DOHH2 (cell line): ENCODE data around the gene PODXL2.

Experiments
- H3F3A ChIP-seq: fragments of 200-600 bp; sonication (generic), shearing (Covaris generic); 2 replicates; pipeline ENCODE4 v1.6.0; 2016; ENCODE audit warnings: antibody characterized with exemption, mild to moderate bottlenecking; ENCODE audit not compliant: control insufficient read depth, insufficient read depth
- H3K27ac ChIP-seq: fragments of 200-600 bp; sonication (generic); 2 replicates; pipeline ENCODE4 v1.5.1; 2014; ENCODE audit warnings: low read depth, mild to moderate bottlenecking, low read length, moderate library complexity
- H3K27me3 ChIP-seq: fragments of 200-600 bp; sonication (generic); 2 replicates; pipeline ENCODE4 v1.6.1; 2014; ENCODE audit warnings: mild to moderate bottlenecking, low read length, mixed read lengths; ENCODE audit not compliant: control insufficient read depth
- H3K36me3 ChIP-seq: fragments of 200-600 bp; sonication (generic); 2 replicates; pipeline ENCODE4 v1.6.1; 2014; ENCODE audit warnings: mild to moderate bottlenecking, low read length, moderate library complexity, mixed read lengths; ENCODE audit not compliant: control insufficient read depth
- H3K4me1 ChIP-seq: fragments of 200-600 bp; sonication (generic); 2 replicates; pipeline ENCODE4 v1.6.1; 2014; ENCODE audit warnings: mild to moderate bottlenecking, low read length, mixed read lengths; ENCODE audit not compliant: control insufficient read depth
- H3K4me2 ChIP-seq: fragments of 200-600 bp; sonication (generic); 2 replicates; pipeline ENCODE4 v1.6.0; 2014; ENCODE audit warnings: mild to moderate bottlenecking, low read length, moderate library complexity
- H3K4me3 ChIP-seq: fragments of 200-600 bp; sonication (generic); 2 replicates; pipeline ENCODE4 v1.5.1; 2014; ENCODE audit warnings: mild to moderate bottlenecking, low read length, mixed read lengths
- H3K79me2 ChIP-seq: fragments of 200-600 bp; sonication (generic); 2 replicates; pipeline ENCODE4 v1.6.1; 2014; ENCODE audit warnings: mild to moderate bottlenecking, low read length, mixed read lengths; ENCODE audit not compliant: control insufficient read depth
- H3K9me2 ChIP-seq: fragments of 200-600 bp; sonication (generic); replicated peaks from 2 replicates; pipeline ENCODE4 v1.6.1; 2014; ENCODE audit warnings: mild to moderate bottlenecking, low read length, mixed read lengths; ENCODE audit not compliant: control insufficient read depth
- H3K9me3 ChIP-seq: fragments of 200-600 bp; sonication (generic); 2 replicates; pipeline ENCODE4 v1.6.1; 2014; ENCODE audit warnings: antibody characterized with exemption, low read length, mixed read lengths; ENCODE audit not compliant: control insufficient read depth, insufficient read depth
- H4K20me1 ChIP-seq: fragments of 200-600 bp; sonication (generic); 2 replicates; pipeline ENCODE4 v1.6.0; 2014; ENCODE audit warnings: low read depth, mild to moderate bottlenecking, antibody characterized with exemption, low read length, moderate library complexity; ENCODE audit not compliant: control insufficient read depth, insufficient read depth
- CTCF ChIP-seq: fragments of 200-600 bp; sonication (generic); IDR thresholded peaks from one replicate; pipeline ENCODE4 v1.5.1; 2014; ENCODE audit warnings: antibody characterized with exemption, mild to moderate bottlenecking, low read depth, low read length; ENCODE audit not compliant: poor library complexity, severe bottlenecking
- EZH2phosphoT487 ChIP-seq: fragments of 200-600 bp; sonication (generic); IDR thresholded peaks from 2 replicates; pipeline ENCODE4 v1.6.1; 2017; ENCODE audit warnings: borderline replicate concordance, mild to moderate bottlenecking, antibody characterized with exemption, low read length, moderate library complexity, mixed read lengths

Gene PODXL2

GRCh38 chr3:127618891-127619290 lies 10.1 kb upstream of the PODXL2 start:
- Histone ChIP-seq H3F3A (peaks cover under 1% of the 10 kb centered on the region; the same call in 1 of the 2 replicates), H3K27ac (no peak overlapping the region), H3K4me3 (no peak overlapping the region), H3K4me1 (no peaks in the 10 kb centered on the region), H3K9me3 (no peaks in the 10 kb centered on the region), H3K36me3 (peaks cover 92% of the 10 kb centered on the region), H3K79me2 (peaks cover 10% of the 10 kb centered on the region), H3K9me2 (no peaks in the 10 kb centered on the region), H3K27me3 (no peaks in the 10 kb centered on the region), H4K20me1 (peaks cover 3% of the 10 kb centered on the region; the same call in 1 of the 2 replicates), H3K4me2 (no peak overlapping the region)
- TF ChIP-seq CTCF (no peak), EZH2phosphoT487 (no peak)

- Histone ChIP-seq H3K9me3 (no peaks in the 10 kb centered on the region), H3K27me3 (no peaks in the 10 kb centered on the region), H3K27ac (no peak overlapping the region), H3K4me3 (no peak overlapping the region), H3K4me1 (peaks cover 7% of the 10 kb centered on the region), H3K36me3 (peaks cover 73% of the 10 kb centered on the region), H3K9me2 (no peaks in the 10 kb centered on the region), H3K4me2 (no peak overlapping the region), H3F3A (peaks cover 5% of the 10 kb centered on the region; the same call in 1 of the 2 replicates), H3K79me2 (no peaks in the 10 kb centered on the region), H4K20me1 (no peaks in the 10 kb centered on the region)
- no peak for TF ChIP-seq CTCF
- TF ChIP-seq EZH2phosphoT487 = no peak
These were observed 8.2 kb upstream of the PODXL2 start for GRCh38 chr3:127620637-127621375.

GRCh38 chr3:127622031-127622430 lies 7.0 kb upstream of the PODXL2 start:
- no peaks in the 10 kb centered on the region for H3K9me2 ChIP-seq
- H3K4me1 ChIP-seq = peaks cover 19% of the 10 kb centered on the region
- TF ChIP-seq EZH2phosphoT487 (no peak), CTCF (no peak)
- no peak overlapping the region for H3K27ac ChIP-seq
- no peak overlapping the region for H3K4me2 ChIP-seq
- H3K9me3 ChIP-seq = no peaks in the 10 kb centered on the region
- no peaks in the 10 kb centered on the region for H3K79me2 ChIP-seq
- peaks cover 61% of the 10 kb centered on the region for H3K36me3 ChIP-seq
- H3K27me3 ChIP-seq = no peaks in the 10 kb centered on the region
- H3K4me3 ChIP-seq = no peak overlapping the region
- H4K20me1 ChIP-seq = no peaks in the 10 kb centered on the region
- H3F3A ChIP-seq = peaks cover 5% of the 10 kb centered on the region
